GM19025 (cell line): Measurements from ENCODE around the gene SYTL4.
"Not testable (repeated sequence)": the region's sequence is repeated elsewhere in the genome, so short reads cannot be mapped to it uniquely, and the experiment has no call there.

ENCODE experiments used
- ATAC-seq: cut with Tn5 transposase; IDR thresholded peaks from one replicate; pipeline ENCODE4 v1.9.1; 2021; ENCODE audit warnings: mild to moderate bottlenecking, low read depth, moderate library complexity; ENCODE audit not compliant: unreplicated experiment

The SYTL4 gene

DNA sequence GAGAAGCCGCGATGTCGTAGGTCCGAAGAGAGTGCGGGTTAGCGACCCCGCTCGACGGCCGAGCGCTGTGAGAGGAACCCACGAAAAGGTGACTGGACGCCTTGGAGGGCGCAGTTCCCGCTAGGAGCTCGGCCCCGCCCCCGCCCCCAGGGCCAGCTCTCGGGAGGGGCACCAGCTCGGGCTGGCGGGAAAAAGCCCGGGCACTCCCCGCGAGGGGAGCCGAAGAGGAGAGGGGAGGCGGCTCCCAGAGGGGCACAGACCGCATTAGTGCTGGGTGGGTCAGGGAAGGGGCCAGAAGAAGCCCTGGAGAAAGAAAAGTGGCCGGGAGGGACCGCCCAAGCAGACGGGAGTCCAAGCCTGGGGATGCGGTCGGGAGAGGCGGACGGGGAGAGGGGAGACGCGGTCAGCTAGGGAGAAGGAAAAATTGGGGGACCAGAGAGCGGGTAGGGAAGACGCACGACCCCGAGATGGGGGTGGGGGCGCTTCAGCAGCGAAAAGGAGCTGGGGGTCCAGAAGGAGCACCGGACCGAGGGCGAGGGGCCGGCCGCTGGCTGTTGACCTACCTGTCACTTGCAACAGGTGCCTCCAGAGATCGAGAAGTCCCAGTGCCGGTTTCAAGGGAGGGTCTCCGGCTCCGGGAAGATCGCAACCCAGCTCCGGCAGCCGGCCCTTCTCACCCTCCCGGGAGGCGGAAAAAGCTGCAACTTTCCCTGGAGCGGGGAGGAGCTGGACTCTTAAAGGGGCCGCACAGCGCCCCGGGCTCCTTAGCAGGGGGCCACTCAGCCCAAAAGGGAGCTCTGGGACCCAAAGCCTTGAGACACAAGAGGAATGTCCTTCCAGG, at the start of gene SYTL4:
Gene SYTL4, minus strand, starts transcription at position 681 of the 841 bp plus-strand sequence. CDS start 30,084 bp downstream, outside the sequence.
- no peak for ATAC-seq

DNA sequence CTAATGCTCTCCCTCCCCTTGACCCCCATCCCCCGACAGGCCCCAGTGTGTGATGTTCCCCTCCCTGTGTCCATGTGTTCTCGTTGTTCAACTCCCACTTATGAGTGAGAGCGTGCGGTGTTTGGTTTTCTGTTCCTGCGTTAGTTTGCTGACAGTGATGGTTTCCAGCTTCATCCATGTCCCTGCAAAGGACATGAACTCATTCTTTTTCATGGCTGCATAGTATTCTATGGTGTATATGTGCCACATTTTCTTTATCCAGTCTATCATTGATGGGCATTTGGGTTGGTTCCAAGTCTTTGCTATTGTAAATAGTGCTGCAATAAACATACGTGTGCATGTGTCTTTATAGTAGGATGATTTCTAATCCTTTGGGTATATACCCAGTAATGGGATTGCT, 37.5 kb upstream of the SYTL4 start:
- ATAC-seq = not testable (repeated sequence)

DNA sequence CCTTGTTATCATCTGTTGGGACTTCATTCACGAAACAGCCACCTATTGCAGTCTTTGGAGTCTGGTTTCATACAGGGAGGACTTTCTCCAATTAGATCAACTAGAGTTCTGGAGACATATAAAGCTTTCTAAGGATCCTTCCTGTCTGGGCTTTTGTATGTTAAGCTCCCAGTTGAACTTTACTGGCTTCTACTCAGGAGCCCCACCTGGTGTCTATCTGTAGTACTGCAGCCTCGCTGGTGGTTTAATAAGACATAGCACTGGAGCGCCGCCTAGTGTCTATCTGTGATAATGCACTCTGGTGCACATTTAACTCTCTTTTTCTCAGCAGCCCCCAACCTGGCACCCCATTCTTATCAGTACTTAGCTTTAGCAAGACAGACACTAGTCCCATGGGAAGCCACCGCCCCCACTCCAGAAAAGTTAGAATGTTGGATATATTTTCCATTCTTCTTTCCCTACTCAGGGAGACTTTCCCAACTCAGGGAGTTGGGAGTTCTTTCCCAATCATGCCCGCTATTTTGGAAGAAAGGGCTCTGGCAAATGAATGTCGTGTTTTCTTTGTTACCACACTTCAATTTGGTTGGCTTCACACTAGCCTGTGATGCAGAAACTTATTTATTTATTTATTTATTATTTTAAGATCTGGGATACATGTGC, 36.9 kb upstream of the SYTL4 start:
- no peak for ATAC-seq

- ATAC-seq = no peak
Observed at GRCh38 chrX:100750883-100751282, 19.0 kb upstream of the SYTL4 start.

GRCh38 chrX:100748108-100748507, 16.2 kb upstream of the SYTL4 start:
- no peak for ATAC-seq

DNA sequence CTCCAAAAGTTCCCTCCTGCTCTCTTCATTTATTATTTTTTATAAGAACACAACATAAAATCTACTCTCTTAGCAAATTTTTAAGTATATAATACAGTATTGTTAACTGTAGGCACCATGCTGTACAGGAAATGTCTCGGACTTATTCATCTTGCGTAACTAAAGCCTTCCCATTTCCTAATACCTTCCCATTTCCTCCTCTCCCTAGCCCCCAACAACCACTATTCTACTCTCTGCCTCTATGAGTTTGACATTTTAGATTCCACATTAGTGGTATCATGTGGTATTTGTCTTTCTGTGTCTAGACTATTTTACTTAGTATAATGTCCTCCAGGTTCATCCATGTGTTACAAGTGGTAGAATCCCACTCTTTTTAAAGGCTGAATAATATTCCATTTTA, 15.8 kb upstream of the SYTL4 start:
- no peak for ATAC-seq

DNA sequence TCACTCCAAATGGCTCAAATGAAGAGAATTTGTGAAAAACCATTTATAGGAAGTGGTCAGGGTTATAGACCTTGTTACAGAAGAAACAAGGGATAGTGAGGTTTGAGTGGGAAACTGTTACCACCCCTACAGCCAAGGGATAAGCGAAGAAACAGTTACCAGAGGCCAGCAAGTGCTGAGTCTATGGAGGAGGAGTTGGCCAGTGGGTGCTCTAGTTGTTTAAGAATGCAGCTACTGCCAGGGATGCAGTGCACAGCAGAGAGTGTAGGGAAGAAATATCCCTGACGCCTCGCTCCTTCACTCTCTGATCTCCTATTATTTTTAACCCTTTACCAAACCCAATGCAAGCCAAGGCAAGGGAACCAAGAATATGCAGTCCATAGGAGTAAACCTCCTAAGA, 15.2 kb upstream of the SYTL4 start:
- ATAC-seq = no peak

- ATAC-seq = no peak
Observed at GRCh38 chrX:100745806-100746537, 14.1 kb upstream of the SYTL4 start.

GRCh38 chrX:100745205-100745604, 13.3 kb upstream of the SYTL4 start:
- ATAC-seq = no peak

- ATAC-seq = no peak
Observed at GRCh38 chrX:100743009-100743607, 11.2 kb upstream of the SYTL4 start.

GRCh38 chrX:100724006-100724405, 7.9 kb downstream of the SYTL4 start:
- ATAC-seq = not testable (repeated sequence)

GRCh38 chrX:100721328-100721727, 10.6 kb downstream of the SYTL4 start:
- ATAC-seq = no peak

DNA sequence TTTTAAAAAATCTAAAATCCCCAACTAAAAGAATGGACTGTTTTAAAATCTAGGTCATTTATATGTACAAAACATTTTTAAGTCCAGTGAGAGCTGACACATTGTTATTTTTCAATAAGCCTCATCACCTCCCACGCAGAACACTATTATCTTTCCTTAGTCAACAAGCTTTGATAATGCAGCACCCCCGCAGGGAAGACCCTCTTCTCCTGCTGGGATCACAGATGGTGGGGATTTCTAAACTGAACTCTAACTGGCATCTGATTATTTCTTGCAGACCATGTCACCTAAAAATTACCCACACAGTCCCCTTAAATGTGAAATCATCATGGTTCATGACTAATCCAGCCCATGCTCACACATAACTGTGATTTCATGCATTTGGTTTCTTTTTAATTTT, 11.6 kb downstream of the SYTL4 start:
- no peak for ATAC-seq

DNA sequence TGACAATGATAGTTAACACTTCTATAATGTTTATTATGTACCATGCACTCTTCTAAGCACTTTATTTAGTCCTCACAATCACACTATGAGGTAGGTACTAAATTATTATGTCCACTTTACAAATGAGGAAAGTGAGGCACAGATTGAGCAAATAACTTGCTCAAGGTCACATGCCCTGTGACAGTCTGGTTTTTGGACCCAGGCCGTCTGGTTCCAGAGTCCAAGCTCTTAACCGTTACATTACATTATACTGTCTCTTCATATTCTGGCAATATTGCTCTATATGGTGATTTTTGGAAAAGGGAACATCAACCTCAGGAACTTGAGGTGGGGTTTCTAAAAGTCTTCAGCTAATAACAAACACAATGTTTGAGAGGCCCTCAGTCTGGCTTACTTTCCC, 12.8 kb downstream of the SYTL4 start:
- no peak for ATAC-seq

DNA sequence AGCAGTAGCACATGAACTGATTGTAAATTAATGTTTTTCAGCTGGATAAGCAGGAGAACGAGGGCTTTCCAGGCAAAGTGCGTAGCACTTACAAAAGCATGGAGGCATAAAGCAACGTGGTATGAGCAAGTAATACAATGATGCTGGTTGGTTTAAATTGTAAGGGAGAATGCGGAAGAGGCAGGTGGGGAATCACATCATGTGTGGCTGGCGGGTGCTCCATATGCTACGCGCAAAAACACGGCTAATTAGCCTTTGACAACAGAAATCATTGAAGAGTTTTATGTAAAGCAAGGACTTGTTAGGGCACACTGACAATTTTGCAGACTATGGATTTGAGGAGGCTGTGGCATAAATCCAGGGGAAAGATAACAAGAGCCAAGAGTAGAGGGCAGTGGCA, 14.6 kb downstream of the SYTL4 start:
- ATAC-seq = no peak

GRCh38 chrX:100710816-100711215, 21.1 kb downstream of the SYTL4 start:
- no peak for ATAC-seq

DNA sequence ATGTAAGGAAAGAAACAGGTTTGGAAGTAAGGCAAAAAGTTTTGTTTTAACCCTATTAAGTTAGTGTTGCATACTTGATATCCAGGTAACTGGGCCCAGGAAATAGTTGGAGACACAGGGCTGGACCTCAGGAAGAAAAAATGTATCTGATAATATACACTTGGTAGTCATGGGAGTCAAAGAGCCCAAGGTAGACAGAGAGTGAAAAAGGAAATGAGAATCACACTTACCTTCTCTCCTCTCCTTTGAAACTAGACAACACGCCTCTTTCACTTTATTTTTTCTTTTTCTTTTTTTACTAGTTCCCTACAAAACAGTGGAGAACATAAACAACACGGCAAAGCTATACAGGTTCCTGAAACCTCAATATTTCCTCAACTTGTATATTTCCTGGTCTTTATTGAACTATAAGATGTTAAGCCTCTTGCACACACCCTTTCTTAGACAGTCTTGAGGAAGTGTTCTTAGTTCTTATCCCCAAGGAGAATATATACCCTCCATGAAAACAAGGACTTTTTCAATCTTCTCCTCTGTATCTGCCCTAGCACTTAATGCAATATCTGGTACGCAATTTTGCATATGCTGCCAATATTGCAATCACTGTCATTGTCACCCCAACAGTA, 27.2 kb downstream of the SYTL4 start:
- ATAC-seq = no peak

- no peak for ATAC-seq
Observed at GRCh38 chrX:100700809-100701208, 31.1 kb downstream of the SYTL4 start.

- ATAC-seq = no peak
Observed at GRCh38 chrX:100698551-100698950, 33.4 kb downstream of the SYTL4 start.

DNA sequence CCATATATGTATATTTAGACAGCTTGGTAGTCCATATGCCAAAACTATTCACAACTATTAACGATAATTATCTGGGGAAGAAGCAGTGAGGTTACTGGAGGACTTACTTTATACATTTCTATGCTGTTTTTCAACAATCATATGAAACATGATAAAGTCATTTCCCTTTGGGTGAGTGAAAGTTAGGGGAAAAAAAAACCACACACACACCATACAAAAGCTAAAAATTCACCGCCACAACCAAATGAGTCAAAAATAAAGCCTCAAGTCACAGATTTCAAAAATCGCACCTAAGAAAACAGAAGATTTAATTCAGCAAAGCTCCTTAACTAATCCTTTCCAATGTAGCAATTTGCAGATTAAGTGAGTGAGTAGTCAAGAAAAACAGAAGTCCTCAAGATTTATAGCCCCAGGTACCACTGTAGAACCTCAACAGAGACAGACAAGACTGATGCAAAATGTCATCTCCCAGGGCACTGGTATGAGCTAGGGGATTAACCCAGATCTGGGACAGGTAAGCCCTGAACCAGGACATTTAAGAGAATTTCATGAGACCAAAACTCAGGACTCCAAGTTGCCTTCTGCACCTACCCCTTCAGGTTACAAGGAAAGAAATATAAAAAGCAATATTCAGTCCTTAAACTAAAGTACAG, 35.1 kb downstream of the SYTL4 start:
- ATAC-seq = no peak
